ENCODE measurements around the gene APPL2.

DNA sequence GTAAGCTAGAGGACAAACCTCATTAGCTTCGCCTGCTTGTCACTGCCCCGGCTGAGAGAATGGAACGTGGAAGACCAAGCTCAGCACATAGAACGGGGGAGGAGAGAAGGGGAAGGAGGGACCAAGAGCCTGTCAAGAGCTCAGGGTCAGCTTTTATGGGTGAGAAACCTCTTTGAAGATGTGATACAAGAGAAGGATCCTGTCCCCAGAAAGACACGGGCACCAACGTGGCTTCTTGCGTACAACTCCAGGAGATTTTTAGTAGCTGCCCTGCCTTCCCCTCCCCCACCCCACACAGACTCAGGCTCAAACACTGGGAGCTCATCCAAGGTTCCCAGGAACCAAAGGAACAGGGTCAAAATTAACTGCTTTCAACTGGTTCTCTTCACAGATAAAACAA is 34.7 kb downstream of the APPL2 start:
- TF ChIP-seq, protein P1, sequence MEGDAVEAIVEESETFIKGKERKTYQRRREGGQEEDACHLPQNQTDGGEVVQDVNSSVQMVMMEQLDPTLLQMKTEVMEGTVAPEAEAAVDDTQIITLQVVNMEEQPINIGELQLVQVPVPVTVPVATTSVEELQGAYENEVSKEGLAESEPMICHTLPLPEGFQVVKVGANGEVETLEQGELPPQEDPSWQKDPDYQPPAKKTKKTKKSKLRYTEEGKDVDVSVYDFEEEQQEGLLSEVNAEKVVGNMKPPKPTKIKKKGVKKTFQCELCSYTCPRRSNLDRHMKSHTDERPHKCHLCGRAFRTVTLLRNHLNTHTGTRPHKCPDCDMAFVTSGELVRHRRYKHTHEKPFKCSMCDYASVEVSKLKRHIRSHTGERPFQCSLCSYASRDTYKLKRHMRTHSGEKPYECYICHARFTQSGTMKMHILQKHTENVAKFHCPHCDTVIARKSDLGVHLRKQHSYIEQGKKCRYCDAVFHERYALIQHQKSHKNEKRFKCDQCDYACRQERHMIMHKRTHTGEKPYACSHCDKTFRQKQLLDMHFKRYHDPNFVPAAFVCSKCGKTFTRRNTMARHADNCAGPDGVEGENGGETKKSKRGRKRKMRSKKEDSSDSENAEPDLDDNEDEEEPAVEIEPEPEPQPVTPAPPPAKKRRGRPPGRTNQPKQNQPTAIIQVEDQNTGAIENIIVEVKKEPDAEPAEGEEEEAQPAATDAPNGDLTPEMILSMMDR (IDR thresholded peaks at IDR 0.05), result no peak
- TF ChIP-seq POLR2A (IDR thresholded peaks at IDR 0.05), result no peak

Data from esophagus squamous epithelium (tissue), 4 donors.